CD4-positive, alpha-beta T cell treated with Interferon alpha-2 for 1 hour (primary cell): ENCODE results near the gene PLCXD1.
"Not testable (repeated sequence)": the region's sequence is repeated elsewhere in the genome, so short reads cannot be mapped to it uniquely, and the experiment has no call there.

Experiments
- DNase-seq, 2 donors: peaks; one replicate each; pipeline ENCODE4 v3.0.0-alpha.2; 2020 to 2022

Gene PLCXD1

GRCh38 chrX:318068-318738 lies 37.0 kb downstream of the PLCXD1 start:
- peak; percentile 99 for DNase-seq

- peak; percentile 100 for DNase-seq
These were observed 37.8 kb downstream of the PLCXD1 start, which contains the start of gene GTPBP6 for GRCh38 chrX:318739-319578. Gene GTPBP6 (minus strand): TSS chrX:318796. CDS start chrX:318787, 9 bp downstream.

- no peak for DNase-seq
These were observed 38.5 kb downstream of the PLCXD1 start for GRCh38 chrX:319579-320125.

- DNase-seq: peak in 1 of 2 donors; percentile 35
These were observed 39.1 kb downstream of the PLCXD1 start for GRCh38 chrX:320126-320783.

- peak in 1 of 2 donors; percentile 53 for DNase-seq
These were observed 42.8 kb downstream of the PLCXD1 start for GRCh38 chrX:323721-324628.

GRCh38 chrX:324664-325063 lies 43.5 kb downstream of the PLCXD1 start:
- peak in 1 of 2 donors; percentile 31 for DNase-seq

- DNase-seq: no peak
These were observed 46.5 kb downstream of the PLCXD1 start for GRCh38 chrX:327660-328126.

GRCh38 chrX:329291-329910 lies 48.2 kb downstream of the PLCXD1 start:
- DNase-seq: no peak

- DNase-seq: not testable (repeated sequence)
These were observed 49.1 kb downstream of the PLCXD1 start for GRCh38 chrX:330141-330725.

GRCh38 chrX:330726-331150 lies 49.6 kb downstream of the PLCXD1 start:
- no peak for DNase-seq

- no peak for DNase-seq
These were observed 50.1 kb downstream of the PLCXD1 start for GRCh38 chrX:331151-331824.

- no peak for DNase-seq
These were observed 50.8 kb downstream of the PLCXD1 start for GRCh38 chrX:331825-332495.

GRCh38 chrX:332496-332860 lies 51.3 kb downstream of the PLCXD1 start:
- DNase-seq: no peak

- no peak for DNase-seq
These were observed 51.9 kb downstream of the PLCXD1 start for GRCh38 chrX:332916-333610.

GRCh38 chrX:333611-334311 lies 52.6 kb downstream of the PLCXD1 start:
- DNase-seq: no peak

GRCh38 chrX:334331-334891 lies 53.2 kb downstream of the PLCXD1 start:
- no peak for DNase-seq

- DNase-seq: no peak
These were observed 54.0 kb downstream of the PLCXD1 start for GRCh38 chrX:334971-335757.
